HG02884 (cell line): ENCODE data around the gene ZNF710.

Experiments used
- ATAC-seq: cut with Tn5 transposase; IDR thresholded peaks from one replicate; pipeline ENCODE4 v1.9.1; 2021; ENCODE audit warnings: mild to moderate bottlenecking, moderate library complexity; ENCODE audit not compliant: unreplicated experiment

ZNF710 gene

GRCh38 chr15:90036806-90037510 is 35.8 kb downstream of the ZNF710 start:
- ATAC-seq = no peak

DNA sequence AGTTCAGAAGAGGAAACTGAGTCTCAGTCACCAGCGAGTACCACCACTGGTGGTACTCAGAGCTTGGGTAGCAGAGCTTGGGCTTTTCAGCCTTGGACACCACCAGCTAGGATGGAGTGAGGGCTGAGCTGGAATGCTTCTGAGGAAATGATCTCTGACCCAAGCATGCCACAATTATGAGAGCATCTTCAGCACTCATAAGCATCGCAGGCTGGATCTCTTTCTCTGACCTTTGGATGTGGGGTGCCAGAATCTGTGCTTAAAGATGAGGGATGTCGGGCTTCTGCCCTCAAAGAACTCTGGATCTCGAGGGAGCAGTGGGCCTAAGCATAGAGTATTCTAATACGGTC is 36.4 kb downstream of the ZNF710 start:
- no peak for ATAC-seq

GRCh38 chr15:90037961-90038631 is 37.0 kb downstream of the ZNF710 start:
- ATAC-seq = peak; percentile 71

DNA sequence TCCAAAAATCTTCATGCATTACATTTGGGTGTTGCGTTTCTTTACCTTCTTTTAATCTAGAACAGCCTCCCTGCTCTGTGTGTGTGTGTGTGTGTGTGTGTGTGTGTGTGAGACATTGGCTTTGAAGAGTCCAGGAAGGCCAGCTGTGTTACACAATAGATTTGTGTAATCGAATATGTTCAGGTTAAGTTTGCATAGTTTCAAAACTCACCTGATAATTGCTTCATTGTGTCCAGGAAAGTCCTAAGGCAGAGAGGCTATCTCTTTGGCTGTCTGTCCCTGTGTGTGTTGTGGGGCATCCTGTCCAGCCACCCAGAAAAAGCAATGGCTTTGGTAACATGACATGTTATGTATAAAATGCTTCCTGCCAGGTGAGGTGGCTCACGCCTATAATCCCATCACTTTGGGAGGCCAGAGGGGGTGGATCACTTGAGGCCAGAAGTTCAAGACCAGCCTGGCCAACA is 37.5 kb downstream of the ZNF710 start:
- no peak for ATAC-seq

DNA sequence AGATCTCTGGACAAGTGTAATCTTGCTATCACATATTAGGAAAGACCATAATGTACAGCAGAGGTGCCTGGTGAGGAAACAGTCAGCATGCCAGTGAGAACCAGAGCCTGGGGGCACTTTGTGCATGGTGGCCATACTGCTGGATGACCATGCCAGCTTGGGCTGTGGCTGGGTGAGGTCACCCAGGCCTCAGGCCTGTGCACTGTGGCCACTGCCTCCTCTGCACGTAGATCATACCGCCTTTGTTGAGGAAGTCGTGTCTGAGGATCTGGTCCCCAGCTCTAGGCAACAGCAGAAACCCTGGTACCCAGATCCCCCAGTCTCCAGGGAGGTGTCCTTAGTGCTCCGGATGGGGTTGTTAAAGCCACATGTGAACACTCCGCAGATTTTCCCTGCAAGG is 38.9 kb downstream of the ZNF710 start:
- ATAC-seq = no peak

- no peak for ATAC-seq
Measured at GRCh38 chr15:90040618-90041017, 39.5 kb downstream of the ZNF710 start.

DNA sequence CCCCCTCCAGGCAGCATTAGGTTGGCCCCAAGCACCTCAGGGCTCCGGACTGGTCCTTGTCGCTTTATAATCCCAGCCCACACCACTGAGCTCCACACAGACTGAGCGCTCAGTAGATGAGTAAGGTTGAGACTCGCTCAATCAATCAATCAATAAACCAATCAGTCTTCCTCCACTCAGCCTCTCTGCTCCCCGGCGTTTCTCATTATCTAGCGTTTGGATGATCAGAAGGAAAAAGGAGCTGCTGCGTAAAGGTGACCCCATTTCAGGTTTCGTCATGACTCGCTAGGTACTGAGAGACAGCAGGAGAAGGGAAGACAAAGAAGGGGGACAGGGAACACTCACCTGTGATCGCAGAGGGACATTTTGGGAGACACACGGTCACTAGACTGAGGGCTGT is 41.2 kb downstream of the ZNF710 start:
- no peak for ATAC-seq

DNA sequence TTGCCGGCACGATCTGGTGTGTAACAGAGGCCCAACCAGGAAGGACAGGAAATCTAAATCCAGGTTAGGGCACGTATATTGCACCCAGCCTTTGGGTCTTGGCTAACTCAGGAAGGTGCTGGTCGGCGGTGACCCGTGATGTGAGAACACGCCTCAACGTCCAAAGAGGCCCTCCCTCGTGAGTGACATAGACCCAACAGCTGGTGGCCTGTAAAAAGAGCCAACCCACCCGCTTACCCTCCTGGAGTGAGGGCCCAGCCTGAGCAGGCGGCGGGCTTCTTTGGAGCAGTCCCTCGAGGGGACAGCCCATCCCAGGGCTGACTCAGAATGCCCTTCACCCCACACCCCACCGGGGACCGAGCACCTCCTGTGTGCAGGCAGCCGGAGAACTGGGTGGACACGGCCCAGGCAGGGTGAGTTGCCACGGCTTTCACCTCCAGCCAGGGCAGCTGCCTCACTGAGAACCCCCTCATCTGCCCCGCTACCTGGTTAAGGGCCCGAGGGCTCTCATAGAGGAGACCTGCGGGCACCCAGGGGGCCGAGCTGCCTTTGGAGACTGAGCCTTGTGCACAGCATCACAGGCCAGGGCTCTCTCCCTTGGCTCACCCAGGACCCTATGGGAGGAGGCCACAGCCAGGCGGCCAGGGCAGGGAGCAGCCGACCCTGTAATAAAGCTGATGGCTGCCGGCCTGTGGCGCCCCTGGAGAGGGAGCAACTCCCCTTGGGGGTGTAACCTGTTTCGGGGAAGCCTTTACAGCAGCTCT is 41.8 kb downstream of the ZNF710 start:
- ATAC-seq = no peak

DNA sequence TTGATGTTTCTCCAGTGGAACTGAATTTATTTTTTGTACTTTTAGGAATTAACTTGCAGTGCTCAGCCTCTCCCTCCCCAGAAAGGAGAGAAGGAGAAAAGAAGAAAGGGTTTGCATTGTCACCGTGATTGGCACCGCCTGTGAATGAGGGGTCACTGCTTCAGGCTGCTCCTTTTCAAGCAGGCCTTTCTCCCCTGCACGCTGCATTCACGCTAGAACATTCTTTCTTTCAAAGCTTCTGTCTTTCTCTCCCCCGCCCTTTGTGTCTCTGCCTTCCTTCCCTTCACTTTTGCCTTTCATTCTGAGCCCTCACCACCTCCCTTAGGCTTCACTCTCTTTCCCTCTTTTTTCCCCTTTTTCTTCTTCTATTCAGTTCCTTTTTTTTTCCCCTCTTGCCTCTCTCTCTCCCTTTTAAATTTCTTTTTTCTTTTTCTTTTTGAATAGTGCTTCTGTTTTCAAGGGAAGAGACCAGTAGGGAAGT is 42.4 kb downstream of the ZNF710 start:
- no peak for ATAC-seq

DNA sequence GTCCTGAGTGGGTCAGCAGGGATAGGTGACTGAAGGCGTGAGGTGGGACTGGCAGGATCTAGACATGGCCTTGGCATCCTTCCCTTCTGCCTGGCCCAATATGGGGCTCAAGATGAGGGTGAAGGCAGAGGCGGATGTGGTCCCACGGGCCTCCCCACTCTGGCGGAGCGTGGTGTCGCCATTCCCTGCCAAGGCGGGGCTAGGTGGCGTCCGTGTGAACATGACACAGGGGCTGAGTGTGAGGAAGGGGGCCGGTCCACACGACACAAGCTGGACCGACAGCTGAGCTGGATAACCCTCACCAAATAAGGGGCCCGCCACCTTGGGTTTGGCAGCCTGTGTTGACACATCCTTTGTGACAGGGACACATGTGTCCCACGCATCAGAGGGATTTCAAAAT is 43.1 kb downstream of the ZNF710 start:
- ATAC-seq = no peak

- ATAC-seq = no peak
Measured at GRCh38 chr15:90044916-90045371, 43.8 kb downstream of the ZNF710 start.

- ATAC-seq = no peak
Measured at GRCh38 chr15:90046289-90046688, 45.2 kb downstream of the ZNF710 start.

- ATAC-seq = no peak
Measured at GRCh38 chr15:90046911-90047392, 45.8 kb downstream of the ZNF710 start.

DNA sequence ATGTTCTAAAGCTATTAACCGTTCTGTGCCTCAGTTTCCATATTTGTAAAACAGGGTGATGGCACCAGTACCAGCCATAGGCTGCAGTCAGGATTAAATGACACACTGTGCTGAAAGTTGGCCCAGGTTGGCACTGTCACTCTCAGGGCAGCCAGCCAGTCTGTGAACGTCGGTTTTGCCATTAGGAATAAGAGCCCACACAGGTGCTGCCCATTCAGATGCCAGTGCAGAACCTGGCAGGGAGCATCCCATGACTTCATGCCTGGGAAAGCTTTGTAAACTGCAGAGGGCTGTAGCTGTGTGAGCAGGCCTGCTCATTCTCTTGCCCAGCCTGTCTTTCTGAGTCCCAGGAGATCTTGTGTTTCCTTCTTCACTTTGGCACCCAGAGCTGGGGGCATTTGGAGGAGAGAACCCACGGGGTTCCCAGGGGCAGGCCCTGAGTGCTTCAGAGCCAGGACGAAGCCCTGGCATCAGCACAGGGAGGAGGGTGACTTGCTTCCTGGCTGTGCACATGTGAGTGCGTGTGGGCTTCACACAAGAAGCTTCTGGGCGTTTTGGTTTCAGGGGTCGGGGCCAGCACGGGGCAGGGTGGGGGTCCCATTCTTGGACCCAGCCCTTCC is 46.9 kb downstream of the ZNF710 start:
- no peak for ATAC-seq

DNA sequence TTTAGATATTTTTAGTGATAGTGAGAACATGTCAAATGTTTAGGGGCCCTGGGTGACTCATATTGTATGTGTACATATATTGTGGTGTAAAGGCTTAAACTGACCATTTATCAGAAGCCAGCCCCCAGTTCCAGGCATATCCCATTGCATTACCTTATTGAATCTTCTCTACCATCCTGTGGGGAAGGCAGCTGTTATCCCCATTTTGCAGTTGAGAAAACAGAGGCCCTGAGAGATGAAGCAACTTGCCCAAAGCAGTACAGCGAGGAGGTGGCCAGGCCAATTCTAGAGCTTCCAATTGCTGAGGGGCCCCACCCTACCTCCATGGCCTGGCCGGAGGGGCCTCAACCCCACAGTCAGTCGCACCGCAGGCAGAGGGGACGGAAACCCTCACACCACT is 47.9 kb downstream of the ZNF710 start:
- no peak for ATAC-seq

- no peak for ATAC-seq
Measured at GRCh38 chr15:90049666-90050604, 48.8 kb downstream of the ZNF710 start.

GRCh38 chr15:90051874-90052273 is 50.8 kb downstream of the ZNF710 start:
- no peak for ATAC-seq

DNA sequence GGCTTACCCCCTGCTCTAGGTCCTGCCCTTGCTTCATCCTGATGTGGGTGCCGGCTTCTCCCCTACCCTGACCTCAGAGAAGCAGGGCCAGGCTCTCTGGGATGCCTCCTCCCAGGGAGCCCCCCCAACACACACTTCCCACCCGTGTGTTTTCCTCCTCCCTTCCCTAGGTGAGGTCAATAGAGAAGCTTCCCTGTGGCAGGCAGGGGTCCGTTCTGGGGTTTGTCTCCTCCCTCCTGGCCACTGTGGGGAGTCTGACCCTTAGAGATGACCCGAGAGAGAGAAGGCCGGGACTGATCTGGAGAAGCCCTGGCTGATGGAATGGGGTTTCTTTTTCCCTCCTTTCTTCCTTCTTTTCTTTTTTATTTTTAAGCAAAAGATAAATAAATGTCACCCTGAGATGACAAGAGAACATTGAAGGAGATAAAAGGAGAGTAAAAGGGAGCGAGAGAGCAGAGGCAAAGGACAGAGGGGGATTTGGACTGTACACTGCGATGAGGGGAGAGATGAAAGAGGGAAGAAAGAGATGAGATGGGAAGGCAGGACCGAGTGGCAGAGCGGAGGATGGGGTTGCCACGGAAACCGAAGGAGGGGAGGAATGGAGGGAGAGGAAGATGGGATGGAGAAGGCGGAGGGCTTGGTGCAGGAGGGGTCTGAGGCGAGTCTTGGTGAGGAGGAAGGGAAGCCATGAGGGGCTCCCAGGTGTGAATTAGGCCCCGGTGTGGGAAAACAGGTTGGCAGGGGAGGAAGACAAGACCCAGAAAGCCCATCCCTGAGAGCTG is 52.8 kb downstream of the ZNF710 start:
- ATAC-seq = no peak

DNA sequence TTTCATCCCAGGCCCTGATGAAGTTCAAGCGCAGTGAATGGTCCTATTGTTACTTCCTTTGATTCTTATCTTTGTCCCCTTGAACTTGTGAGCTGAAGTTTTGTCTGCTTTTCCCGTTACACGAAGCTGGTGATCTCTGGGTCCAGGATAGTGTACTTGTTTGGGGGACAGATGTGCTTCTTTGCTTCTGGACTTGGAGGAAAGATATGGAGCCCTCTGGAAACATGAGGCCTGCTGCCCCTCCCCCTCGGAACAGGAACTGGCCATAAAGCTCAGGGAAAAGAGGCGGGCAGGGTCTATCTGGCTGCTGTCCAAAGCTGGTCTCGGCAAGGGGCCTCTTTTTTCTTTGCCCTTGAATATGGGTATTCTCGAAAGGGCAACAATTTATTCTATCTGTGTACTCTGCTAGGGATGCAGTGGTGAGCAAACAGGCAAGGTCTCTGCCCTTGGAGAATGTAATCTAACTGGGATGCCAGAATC is 53.5 kb downstream of the ZNF710 start:
- ATAC-seq = no peak
